WERI-Rb-1 (cell line): ENCODE measurements around the gene VGLL4.
"Not testable (repeated sequence)": the region's sequence is repeated elsewhere in the genome, so short reads cannot be mapped to it uniquely, and the experiment has no call there.

Source experiments
- DNase-seq: peaks from one replicate; pipeline ENCODE4 v3.0.0-alpha.2; 2020
- H3K27ac ChIP-seq: fragments of 250-450 bp; sonication (Bioruptor Pico); 2 replicates; pipeline ENCODE4 v1.5.1; 2020; ENCODE audit warnings: mild to moderate bottlenecking, moderate library complexity
- H3K27me3 ChIP-seq: fragments of 250-450 bp; sonication (Bioruptor Pico); 2 replicates; pipeline ENCODE4 v1.5.1; 2021; ENCODE audit warnings: mild to moderate bottlenecking, low read depth, moderate library complexity; ENCODE audit not compliant: insufficient read depth, severe bottlenecking
- H3K36me3 ChIP-seq: fragments of 250-450 bp; sonication (Bioruptor Pico); 2 replicates; pipeline ENCODE4 v1.5.1; 2020; ENCODE audit warnings: mild to moderate bottlenecking, moderate library complexity
- H3K4me3 ChIP-seq: 2 replicates; pipeline ENCODE4 v1.5.1; 2011; ENCODE audit warnings: low read depth, mild to moderate bottlenecking, control low read depth, low read length
- H3K9me3 ChIP-seq: fragments of 250-450 bp; sonication (Bioruptor Pico); 2 replicates; pipeline ENCODE4 v1.5.1; 2021; ENCODE audit warnings: mild to moderate bottlenecking, moderate library complexity; ENCODE audit not compliant: severe bottlenecking
- TF ChIP-seq, protein P1 (sequence below): IDR thresholded peaks from 2 replicates; pipeline ENCODE4 v1.5.1; 2011; ENCODE audit warnings: low read depth, mild to moderate bottlenecking, control low read depth, inconsistent platforms, low read length

Gene VGLL4

DNA sequence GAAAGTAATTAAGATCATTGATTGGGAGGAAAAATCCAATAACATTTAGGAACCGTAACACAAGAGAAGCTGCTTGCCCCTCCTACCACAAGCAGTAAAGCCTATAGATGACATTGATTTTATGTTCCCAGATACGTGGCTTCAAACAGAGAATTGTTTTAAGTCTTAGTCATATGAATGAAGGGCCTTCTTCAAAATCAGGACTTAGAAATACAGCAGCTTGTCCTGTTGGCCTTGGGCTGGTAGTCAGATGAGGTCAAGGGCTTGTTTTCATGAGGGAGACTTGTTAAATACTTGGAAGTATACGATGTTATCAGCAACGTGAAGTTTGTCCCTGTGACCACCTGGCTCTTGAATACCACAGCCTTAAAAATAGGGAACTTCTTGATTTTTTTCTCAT, 114.4 kb downstream of the VGLL4 start:
- Histone ChIP-seq H3K9me3 (no peaks in the 10 kb centered on the region), H3K4me3 (no peak overlapping the region), H3K27me3 (no peaks in the 10 kb centered on the region), H3K36me3 (no peaks in the 10 kb centered on the region; the same call in 1 of the 2 replicates), H3K27ac (no peak overlapping the region)
- TF ChIP-seq, protein P1, sequence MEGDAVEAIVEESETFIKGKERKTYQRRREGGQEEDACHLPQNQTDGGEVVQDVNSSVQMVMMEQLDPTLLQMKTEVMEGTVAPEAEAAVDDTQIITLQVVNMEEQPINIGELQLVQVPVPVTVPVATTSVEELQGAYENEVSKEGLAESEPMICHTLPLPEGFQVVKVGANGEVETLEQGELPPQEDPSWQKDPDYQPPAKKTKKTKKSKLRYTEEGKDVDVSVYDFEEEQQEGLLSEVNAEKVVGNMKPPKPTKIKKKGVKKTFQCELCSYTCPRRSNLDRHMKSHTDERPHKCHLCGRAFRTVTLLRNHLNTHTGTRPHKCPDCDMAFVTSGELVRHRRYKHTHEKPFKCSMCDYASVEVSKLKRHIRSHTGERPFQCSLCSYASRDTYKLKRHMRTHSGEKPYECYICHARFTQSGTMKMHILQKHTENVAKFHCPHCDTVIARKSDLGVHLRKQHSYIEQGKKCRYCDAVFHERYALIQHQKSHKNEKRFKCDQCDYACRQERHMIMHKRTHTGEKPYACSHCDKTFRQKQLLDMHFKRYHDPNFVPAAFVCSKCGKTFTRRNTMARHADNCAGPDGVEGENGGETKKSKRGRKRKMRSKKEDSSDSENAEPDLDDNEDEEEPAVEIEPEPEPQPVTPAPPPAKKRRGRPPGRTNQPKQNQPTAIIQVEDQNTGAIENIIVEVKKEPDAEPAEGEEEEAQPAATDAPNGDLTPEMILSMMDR = no peak
- DNase-seq = no peak

DNA sequence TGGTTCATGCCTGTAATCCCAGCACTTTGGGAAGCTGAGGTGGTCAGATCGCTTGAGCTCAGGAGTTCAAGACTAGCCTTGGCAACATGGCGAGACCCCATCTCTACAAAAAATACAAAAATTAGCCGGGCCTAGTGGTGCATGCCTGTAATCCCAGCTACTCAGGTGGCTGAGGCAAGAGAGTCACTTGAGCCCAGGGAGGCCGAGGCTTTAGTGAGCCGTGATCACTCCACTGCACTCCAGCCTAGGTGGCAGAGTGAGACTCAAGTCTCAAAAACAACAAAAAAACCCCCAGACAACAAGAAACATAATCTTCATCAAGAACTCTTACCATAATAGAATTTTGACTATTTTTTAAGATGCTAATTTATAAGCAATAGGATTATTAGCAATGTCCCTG, 117.6 kb downstream of the VGLL4 start:
- H3K4me3 ChIP-seq, H3K27me3 ChIP-seq, H3K9me3 ChIP-seq, H3K27ac ChIP-seq, H3K36me3 ChIP-seq, DNase-seq: not testable (repeated sequence)

DNA sequence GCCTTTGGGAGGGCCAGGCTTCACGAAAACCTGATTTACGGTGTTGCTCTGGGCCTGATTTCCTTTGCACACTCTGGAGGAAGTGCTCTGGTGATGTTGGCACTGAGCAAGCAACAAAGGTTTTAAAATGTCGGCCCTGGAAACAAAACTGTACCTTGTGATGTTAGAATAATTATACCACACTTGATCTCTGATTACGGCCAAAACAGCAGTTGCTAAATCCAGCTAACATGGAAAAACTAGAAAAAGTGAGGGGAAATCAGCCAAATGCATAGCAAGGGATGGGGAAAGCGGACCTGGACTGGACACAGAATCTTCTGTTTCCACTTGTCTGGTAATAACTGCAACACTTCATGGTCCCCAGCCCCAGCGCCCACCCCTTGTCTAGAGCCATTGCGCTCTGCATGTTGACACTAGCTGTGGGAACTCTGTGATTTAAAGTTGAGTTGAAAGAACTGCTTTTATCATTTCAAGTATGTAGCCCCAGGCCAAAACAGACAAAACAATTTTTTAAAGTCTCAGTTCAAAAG, 120.1 kb downstream of the VGLL4 start:
- H3K36me3 ChIP-seq = no peaks in the 10 kb centered on the region; the same call in 1 of the 2 replicates

DNA sequence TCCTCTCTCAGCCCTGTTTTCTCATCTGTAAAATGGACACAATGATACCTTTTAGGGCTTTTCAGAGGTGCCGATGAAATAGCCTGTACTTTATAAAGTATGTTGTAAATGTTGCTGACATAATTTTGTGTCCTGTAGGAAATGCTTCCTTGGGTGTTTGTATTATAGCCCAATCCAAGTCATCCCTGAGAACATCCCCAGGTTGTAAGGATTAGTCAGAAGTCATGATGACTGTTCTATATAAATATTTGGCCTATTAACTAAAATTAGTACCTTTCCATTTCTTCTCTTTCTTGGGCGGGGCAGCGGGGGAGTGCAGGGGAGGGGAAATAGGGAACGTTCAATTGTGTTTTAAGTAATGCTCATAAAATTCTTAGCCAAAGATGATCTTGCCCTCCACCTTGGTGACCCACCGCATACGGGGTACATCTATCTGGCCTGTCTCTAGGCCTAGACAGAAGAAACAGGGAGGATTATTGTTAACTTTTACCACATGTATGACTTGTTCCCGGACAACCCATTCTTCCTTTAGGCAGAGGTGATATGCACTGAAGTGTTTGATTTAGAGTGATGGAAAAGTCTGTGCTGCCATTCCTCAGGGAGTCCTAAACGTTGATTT, 120.7 kb downstream of the VGLL4 start:
- H3K36me3 ChIP-seq = no peaks in the 10 kb centered on the region; the same call in 1 of the 2 replicates
- TF ChIP-seq, protein P1 = no peak

More for the DNA sequence above, 120.1 kb downstream of the VGLL4 start:
- H3K27me3 ChIP-seq = no peaks in the 10 kb centered on the region
- no peak overlapping the region for H3K27ac ChIP-seq
- TF ChIP-seq, protein P1 = no peak
- no peak for DNase-seq
- no peak overlapping the region for H3K4me3 ChIP-seq
- no peaks in the 10 kb centered on the region for H3K9me3 ChIP-seq

DNA sequence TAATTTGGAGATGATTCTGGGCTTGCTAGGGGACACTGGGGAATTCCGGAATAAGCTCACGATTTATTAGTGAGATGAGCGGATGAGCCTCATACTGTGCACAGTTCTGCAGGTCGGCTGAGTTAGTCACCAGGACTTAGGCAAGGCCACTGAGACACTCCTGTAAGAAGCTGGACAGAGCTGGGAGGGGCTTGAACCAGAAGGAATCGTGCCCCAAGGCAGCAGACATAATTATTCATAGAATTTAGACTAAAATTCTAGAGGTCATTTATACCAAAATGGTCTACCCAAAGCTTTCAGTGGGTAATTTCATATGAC, 121.4 kb downstream of the VGLL4 start:
- Histone ChIP-seq H3K9me3 (no peaks in the 10 kb centered on the region), H3K36me3 (no peaks in the 10 kb centered on the region; the same call in 1 of the 2 replicates), H3K27ac (no peak overlapping the region), H3K27me3 (no peaks in the 10 kb centered on the region), H3K4me3 (no peak overlapping the region)
- TF ChIP-seq, protein P1 = no peak
- no peak for DNase-seq

More for the DNA sequence above, 120.7 kb downstream of the VGLL4 start:
- Histone ChIP-seq H3K9me3 (no peaks in the 10 kb centered on the region), H3K27me3 (no peaks in the 10 kb centered on the region), H3K27ac (no peak overlapping the region), H3K4me3 (no peak overlapping the region)
- no peak for DNase-seq

DNA sequence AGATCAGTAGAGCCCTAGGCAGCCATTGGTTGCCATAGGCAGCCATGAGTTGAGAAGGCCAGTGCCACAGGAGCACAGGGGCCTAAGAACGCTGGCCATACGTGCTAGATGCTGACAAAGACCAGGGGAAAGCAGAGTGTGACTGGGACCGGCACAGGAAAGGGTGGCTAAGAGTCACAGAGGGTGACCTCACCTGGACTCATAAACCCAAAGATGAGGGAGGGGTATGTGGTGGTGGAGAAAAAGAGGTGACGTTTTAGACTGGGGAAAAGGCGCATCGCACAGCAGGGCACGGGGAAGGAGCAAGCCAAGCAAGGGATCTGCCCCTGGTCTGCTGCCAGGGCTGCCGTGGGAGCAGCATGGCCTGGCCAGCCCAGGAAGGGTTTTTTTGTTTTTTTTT, 122.5 kb downstream of the VGLL4 start:
- TF ChIP-seq, protein P1 = no peak
- no peak overlapping the region for H3K27ac ChIP-seq
- H3K36me3 ChIP-seq = no peaks in the 10 kb centered on the region
- no peak overlapping the region for H3K4me3 ChIP-seq
- no peaks in the 10 kb centered on the region for H3K27me3 ChIP-seq
- no peak for DNase-seq
- no peaks in the 10 kb centered on the region for H3K9me3 ChIP-seq
